Calu3 (cell line): Measurements from ENCODE around the gene RMI1. TPM values are rescaled to one million over a fixed set of nuclear protein-coding genes. Genes with fewer than 3 reads are reported as not detected.

ENCODE experiments used
- BruUV-seq: library from RNA; stranded (reverse); fragments of 400-500 nt; replicated peaks from 2 replicates; lab custom pipeline; 2021; lab: Mats Ljungman, UMichigan
- CTCF ChIA-PET: fragments of 300-600 bp; sonication (Branson Sonifier 250); formaldehyde crosslinking; loops from one replicate; lab custom pipeline; 2022; ENCODE audit warnings: antibody characterized with exemption; lab: Charles Lee
- DNase-seq: peaks from one replicate; pipeline ENCODE4 v3.0.0; 2022
- H3K27ac Mint-ChIP-seq: one replicate; pipeline ENCODE4 v1.8.0; 2022; ENCODE audit warnings: mixed read lengths; ENCODE audit not compliant: unreplicated experiment
- H3K27me3 Mint-ChIP-seq: one replicate; pipeline ENCODE4 v1.8.0; 2022; ENCODE audit warnings: mixed read lengths; ENCODE audit not compliant: unreplicated experiment
- H3K36me3 Mint-ChIP-seq: one replicate; pipeline ENCODE4 v1.8.0; 2022; ENCODE audit warnings: mild to moderate bottlenecking, moderate library complexity, mixed read lengths; ENCODE audit not compliant: insufficient read depth, unreplicated experiment
- H3K4me1 Mint-ChIP-seq: one replicate; pipeline ENCODE4 v1.8.0; 2022; ENCODE audit warnings: mild to moderate bottlenecking, low read depth, mixed read lengths; ENCODE audit not compliant: unreplicated experiment
- H3K4me3 Mint-ChIP-seq: one replicate; pipeline ENCODE4 v1.8.0; 2022; ENCODE audit warnings: mild to moderate bottlenecking, low read depth, moderate library complexity, mixed read lengths; ENCODE audit not compliant: unreplicated experiment
- H3K9me3 Mint-ChIP-seq: one replicate; pipeline ENCODE4 v1.8.0; 2022; ENCODE audit warnings: low read depth, mixed read lengths; ENCODE audit not compliant: unreplicated experiment
- intact Hi-C: fragments of 100-400 bp; cut with micrococcal nuclease; formaldehyde crosslinking; loops from one replicate; pipeline ENCODE4 v1.10.0; 2022; ENCODE audit not compliant: unreplicated experiment
- total RNA-seq: library from RNA; stranded (reverse); gene quantifications from 2 replicates; pipeline ENCODE4 v1.2.3, GENCODE V29; 2022
- TF ChIP-seq, protein P1 (sequence below): fragments of 200-600 bp; IDR thresholded peaks from one replicate; pipeline ENCODE4 v1.8.0; 2022; ENCODE audit warnings: antibody characterized with exemption; ENCODE audit not compliant: unreplicated experiment

RMI1 gene
- total RNA-seq, 1 experiment from 2014 or later, result 15.4 TPM

- CTCF ChIA-PET, result interaction anchor here (0.6 kb wide), 1 partner anchor 88 kb away, joined by 3 read pairs; no protein-coding TSS in a partner anchor
- no peak overlapping the region for H3K27ac Mint-ChIP-seq
- no TSS peak for BruUV-seq
- no peak for DNase-seq
- TF ChIP-seq, protein P1, sequence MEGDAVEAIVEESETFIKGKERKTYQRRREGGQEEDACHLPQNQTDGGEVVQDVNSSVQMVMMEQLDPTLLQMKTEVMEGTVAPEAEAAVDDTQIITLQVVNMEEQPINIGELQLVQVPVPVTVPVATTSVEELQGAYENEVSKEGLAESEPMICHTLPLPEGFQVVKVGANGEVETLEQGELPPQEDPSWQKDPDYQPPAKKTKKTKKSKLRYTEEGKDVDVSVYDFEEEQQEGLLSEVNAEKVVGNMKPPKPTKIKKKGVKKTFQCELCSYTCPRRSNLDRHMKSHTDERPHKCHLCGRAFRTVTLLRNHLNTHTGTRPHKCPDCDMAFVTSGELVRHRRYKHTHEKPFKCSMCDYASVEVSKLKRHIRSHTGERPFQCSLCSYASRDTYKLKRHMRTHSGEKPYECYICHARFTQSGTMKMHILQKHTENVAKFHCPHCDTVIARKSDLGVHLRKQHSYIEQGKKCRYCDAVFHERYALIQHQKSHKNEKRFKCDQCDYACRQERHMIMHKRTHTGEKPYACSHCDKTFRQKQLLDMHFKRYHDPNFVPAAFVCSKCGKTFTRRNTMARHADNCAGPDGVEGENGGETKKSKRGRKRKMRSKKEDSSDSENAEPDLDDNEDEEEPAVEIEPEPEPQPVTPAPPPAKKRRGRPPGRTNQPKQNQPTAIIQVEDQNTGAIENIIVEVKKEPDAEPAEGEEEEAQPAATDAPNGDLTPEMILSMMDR, result no peak
- no peaks in the 10 kb centered on the region for H3K36me3 Mint-ChIP-seq
- no peaks in the 10 kb centered on the region for H3K27me3 Mint-ChIP-seq
- H3K4me3 Mint-ChIP-seq, result no peak overlapping the region
- no peaks in the 10 kb centered on the region for H3K9me3 Mint-ChIP-seq
- no peaks in the 10 kb centered on the region for H3K4me1 Mint-ChIP-seq
- intact Hi-C loops, result no loop called here
Measured at GRCh38 chr9:84001621-84002020, 21.0 kb downstream of the RMI1 start.

GRCh38 chr9:84002344-84002743, 21.7 kb downstream of the RMI1 start:
- H3K36me3 Mint-ChIP-seq, result no peaks in the 10 kb centered on the region
- no peaks in the 10 kb centered on the region for H3K9me3 Mint-ChIP-seq
- CTCF ChIA-PET, result no interaction called here
- TF ChIP-seq, protein P1, result no peak
- H3K27ac Mint-ChIP-seq, result no peak overlapping the region
- no peaks in the 10 kb centered on the region for H3K4me1 Mint-ChIP-seq
- no peaks in the 10 kb centered on the region for H3K27me3 Mint-ChIP-seq
- no peak overlapping the region for H3K4me3 Mint-ChIP-seq
- intact Hi-C loops, result no loop called here
- no peak for DNase-seq
- BruUV-seq, result no TSS peak

DNA sequence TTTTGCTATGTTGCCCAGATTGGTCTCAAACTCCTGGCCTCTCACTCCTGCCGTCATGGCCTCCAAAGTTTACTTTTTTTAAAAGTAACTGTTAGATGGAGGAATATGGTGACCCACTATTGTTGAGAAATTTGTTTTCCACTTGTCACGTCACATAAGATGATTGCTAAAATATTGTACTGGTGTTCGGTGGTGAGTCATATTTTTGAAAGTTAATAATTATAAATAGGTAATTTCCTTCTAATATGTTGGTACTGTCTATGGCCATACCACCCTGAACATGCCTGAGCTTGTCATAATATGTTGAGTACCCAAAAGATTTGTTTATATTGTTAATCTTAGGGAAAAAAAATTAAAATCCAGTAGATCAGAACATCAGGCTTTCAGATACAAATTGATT, 22.6 kb downstream of the RMI1 start:
- Mint-ChIP-seq H3K9me3 (no peaks in the 10 kb centered on the region), H3K36me3 (no peaks in the 10 kb centered on the region), H3K4me3 (no peak overlapping the region), H3K27me3 (no peaks in the 10 kb centered on the region), H3K27ac (no peak overlapping the region), H3K4me1 (no peaks in the 10 kb centered on the region)
- intact Hi-C loops, result no loop called here
- TF ChIP-seq, protein P1, result no peak
- no TSS peak for BruUV-seq
- no peak for DNase-seq
- CTCF ChIA-PET, result interaction anchor here (0.7 kb wide), 2 partner anchors 16 to 170 kb away, joined by 3 read pairs; no protein-coding TSS in a partner anchor

DNA sequence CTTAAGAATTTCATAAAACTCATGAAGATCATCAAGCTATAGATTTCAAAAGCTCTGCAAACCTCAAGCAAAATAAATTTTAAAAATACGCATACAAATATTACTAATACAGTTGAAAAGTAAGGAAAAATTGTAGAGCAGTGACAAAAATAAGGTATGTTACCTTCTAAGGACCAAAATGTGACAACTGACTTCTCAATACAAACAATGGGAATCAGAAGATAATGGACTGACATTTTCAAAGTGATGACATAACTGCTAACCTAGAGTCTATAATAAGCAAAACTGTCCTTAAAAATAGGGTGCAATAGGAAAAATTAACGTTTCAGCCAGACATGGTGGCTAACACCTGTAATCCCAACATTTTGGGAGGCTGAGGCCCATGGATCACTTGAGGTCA, 27.1 kb downstream of the RMI1 start:
- H3K9me3 Mint-ChIP-seq, result no peaks in the 10 kb centered on the region
- H3K4me3 Mint-ChIP-seq, result no peak overlapping the region
- intact Hi-C loops, result no loop called here
- H3K4me1 Mint-ChIP-seq, result no peaks in the 10 kb centered on the region
- no peak for DNase-seq
- no TSS peak for BruUV-seq
- CTCF ChIA-PET, result no interaction called here
- H3K36me3 Mint-ChIP-seq, result no peaks in the 10 kb centered on the region
- TF ChIP-seq, protein P1, result no peak
- H3K27me3 Mint-ChIP-seq, result no peaks in the 10 kb centered on the region
- no peak overlapping the region for H3K27ac Mint-ChIP-seq
